Measurements from ENCODE around the gene TIMP2.
"Not testable (repeated sequence)": the region's sequence is repeated elsewhere in the genome, so short reads cannot be mapped to it uniquely, and the experiment has no call there.

TIMP2 gene

GRCh38 chr17:78904371-78904770, 20.8 kb downstream of the TIMP2 start:
- DNase-seq (ENCODE audit: low spot score): no peak

DNA sequence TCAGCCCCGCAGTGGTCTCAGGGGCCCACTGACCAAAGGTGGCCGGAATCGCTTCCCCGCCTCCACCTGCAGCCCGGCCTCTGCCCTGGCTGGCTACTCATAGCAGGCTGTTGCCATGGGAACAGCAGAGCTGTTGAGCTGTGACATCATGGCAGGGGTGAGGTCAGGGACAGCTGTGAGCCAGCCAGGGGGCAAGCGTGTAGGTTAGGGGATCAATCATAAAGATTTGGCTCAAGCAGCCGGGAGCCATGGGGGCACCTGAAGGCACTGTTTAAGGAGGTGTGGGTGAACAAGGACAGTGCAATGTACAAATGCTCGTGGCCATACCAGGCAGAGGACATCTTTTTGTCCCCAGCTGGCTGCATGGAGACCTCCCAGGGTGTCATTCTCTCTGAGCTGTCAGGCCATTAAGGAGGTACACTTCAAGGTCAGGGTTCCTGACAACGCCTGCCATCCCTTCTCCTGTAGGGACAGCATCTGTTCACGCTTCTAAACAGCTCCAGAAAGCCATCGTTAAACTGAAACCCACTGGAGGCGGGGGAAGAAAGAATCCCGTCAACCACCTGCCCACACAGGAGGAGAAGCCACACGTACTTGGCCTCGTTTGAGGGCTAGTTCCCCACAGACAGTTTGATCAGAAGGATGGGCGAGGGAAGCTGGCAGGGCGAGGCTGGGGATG, 21.9 kb downstream of the TIMP2 start, which contains the start of gene CEP295NL:
Gene CEP295NL (minus strand): TSS at position 101 of the 679 bp plus-strand sequence. CDS start 1,373 bp downstream, outside the sequence.
- no peak for DNase-seq (ENCODE audit: low spot score)

GRCh38 chr17:78902231-78902630, 23.0 kb downstream of the TIMP2 start:
- not testable (repeated sequence) for DNase-seq (ENCODE audit: low spot score)

DNA sequence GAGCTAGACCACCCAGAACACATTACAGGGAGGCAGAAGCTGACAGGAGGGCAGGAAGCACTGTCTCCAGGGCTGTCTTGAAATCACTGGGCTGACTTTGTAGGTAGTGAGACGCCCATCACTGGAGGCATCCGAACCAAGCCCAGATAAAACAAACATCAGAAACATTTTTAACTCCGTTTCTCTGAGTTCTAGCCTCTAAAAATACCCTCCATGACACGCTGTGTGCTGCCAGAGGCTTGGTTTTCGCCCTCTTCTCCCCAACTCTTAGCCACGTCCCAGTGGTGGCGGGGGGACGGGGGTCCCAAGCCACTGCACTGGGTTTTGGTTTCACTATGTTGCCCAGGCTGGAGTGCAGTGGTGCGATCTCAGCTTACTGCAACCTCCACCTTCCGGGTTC, 23.4 kb downstream of the TIMP2 start:
- no peak for DNase-seq (ENCODE audit: low spot score)

DNA sequence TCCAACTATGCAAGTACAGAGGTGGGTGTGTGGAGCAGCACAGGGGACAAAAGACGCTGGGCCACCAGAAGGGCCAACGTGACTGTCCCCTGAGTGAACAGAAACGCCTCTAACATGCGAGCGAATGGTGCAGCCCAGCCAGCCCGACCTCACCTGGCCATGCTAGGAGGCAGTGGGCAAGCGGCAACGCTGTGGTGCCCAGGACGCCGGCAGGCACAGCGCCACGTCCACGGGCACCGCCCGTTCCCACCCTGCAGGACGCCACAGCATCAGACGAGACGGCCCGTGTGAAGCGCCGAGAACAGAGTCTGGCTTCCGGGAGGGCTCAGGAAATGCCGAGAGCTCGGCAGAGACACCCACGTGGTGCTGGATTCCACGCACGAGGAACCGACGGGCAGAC, 24.4 kb downstream of the TIMP2 start:
- DNase-seq (ENCODE audit: low spot score): no peak

GRCh38 chr17:78899361-78900260, 25.6 kb downstream of the TIMP2 start:
- DNase-seq (ENCODE audit: low spot score): no peak

GRCh38 chr17:78898947-78899346, 26.2 kb downstream of the TIMP2 start:
- DNase-seq (ENCODE audit: low spot score): no peak

DNA sequence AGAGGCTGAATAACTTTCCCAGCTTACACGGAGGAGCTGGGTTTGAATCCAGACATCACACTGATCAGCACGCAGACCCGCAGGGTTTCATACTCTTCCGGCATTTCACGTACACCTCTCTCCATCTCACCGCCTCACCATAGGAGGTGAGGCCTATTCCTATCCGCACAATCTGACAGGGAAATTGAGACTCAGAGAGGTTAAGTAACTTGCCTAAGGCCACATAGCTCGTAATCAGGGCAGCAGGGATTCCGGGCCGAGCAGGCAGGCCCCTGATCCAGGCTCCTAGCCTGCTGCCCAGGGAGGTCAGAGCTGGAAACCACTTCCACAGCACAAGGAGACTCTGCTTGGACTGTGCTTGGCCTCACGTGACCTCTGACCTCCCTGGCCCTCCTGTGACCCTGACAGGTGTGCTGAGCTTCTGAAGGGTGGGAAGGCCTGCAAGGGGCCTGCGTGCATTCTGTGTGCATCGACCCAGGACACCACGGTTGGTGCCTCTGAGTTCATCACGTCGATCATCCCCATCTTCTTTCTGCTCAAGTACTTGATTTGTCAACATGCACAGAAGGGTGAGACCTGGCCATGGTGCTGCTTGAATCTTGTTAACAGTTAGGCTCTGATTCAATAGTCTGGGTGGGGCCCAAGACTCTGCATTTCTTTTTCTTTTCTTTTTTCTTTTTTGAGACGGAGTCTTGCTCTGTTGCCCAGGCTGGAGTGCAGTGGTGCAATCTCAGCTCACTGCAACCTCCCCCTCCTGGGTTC, 26.9 kb downstream of the TIMP2 start:
- no peak for DNase-seq (ENCODE audit: low spot score)

DNA sequence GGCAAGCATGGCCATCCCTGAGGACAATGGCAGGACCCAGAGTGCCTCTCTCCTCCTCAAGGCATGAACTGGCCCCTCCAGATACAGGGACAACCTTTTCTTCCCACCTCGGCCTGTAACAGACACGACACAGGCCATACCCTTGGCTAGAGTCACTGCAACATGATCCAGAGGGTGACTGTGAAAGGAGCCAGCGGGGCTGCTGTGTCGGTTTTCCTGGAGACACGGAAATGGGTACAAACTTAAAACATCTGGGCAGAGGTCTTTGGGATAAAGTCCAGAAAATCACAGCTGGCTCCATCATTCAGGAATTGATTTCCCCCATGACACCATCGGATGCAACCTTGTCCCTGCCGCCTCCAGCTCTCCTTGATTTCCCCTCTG, 27.5 kb downstream of the TIMP2 start:
- no peak for DNase-seq (ENCODE audit: low spot score)

- no peak for DNase-seq (ENCODE audit: low spot score)
Measured at GRCh38 chr17:78896834-78897663, 28.1 kb downstream of the TIMP2 start.

DNA sequence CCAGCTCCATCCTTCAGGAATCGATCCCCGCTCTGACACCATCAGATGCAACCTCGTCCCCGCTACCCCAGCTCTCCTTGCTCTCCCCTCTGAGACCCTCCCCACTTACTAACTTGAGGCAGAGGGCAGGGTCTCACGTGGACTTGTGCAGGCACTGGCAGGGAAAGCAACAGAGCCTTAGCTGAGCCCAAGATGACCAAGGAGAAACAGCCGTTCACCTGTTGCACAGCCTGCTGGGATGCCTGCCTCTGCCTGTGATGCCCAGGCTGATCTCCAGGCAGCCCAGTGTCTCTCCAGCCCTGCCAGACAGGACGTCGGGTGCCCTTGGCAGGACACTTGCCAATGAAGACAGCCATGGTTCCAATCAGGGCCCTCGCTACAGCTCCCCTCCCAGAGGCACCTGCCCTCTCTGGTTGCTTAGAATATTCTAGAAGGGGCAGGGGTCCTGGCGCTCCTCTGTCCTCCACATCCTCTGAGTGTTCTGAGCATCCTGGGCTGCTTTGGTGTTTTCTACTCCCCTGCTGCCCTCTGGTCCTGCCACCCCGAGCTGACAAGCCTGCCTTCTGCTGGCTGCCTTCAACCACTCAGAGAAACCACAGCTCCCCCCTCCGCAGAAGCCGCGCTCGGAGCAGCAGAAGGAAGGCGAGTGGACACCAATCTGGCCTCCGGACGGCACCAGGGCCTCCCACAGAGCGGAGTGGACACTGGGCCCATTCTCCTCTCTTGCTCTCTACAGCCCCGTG, 28.9 kb downstream of the TIMP2 start:
- DNase-seq (ENCODE audit: low spot score): no peak

DNA sequence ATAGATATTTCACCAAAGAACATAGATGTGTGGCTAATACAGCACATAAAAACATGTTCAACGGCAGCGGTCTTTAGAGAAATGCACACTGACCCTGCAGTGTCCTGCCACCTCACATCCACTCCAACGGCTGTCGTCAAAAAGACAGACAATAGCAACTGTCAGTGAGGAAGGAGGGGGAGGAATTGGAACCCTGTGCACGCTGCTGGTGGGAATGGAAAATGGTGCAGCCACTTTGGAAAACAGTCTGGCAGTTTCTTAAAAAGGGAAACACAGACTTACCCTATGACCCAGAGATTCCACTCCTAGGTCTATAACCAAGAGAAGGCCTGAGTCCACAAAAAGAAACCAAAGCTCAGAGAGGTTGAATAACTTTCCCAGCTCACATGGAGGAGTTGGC, 29.9 kb downstream of the TIMP2 start:
- no peak for DNase-seq (ENCODE audit: low spot score)

DNA sequence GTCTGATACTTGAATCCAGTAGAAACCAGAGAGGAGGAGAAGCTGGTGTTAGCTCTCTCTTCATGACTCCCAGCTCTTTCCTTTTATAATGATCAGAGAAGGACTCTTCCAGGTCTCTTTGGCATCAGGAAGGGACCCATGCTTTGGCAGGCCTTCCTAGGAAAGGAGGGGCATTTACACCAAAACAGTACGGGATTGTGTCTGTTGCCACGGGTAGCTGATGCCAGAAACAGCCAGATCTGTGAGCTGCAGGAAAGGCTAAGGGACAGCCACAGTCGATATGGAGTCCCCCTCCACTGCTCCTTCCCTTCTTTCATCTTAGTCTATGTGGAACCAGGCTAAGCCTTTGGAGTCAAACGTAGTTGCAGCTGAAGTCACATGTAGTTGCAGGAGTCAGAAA, 31.5 kb downstream of the TIMP2 start:
- DNase-seq (ENCODE audit: low spot score): no peak

- DNase-seq (ENCODE audit: low spot score): no peak
Measured at GRCh38 chr17:78892936-78893379, 32.2 kb downstream of the TIMP2 start.

GRCh38 chr17:78892520-78892919, 32.7 kb downstream of the TIMP2 start:
- DNase-seq (ENCODE audit: low spot score): no peak

DNA sequence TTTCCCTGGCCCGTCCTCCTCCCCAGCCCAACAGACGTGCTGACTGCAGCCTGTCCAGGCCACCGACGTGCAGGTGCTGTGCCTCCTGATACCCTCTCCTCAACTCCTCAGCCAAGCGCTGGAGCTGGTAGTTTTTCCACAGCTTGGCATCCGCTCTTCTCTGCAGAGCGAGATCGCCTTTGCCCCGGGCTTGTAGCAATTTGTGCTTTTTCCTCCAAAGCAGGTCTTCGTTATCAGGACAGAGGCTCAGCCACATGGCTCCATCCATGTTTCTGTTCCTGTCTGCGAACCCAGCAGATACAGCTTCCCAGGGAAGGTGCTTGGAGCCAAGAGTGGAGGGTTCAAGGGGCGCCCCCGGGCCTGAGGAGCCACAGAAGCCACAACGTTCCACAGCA, 33.1 kb downstream of the TIMP2 start:
- DNase-seq (ENCODE audit: low spot score): no peak

DNA sequence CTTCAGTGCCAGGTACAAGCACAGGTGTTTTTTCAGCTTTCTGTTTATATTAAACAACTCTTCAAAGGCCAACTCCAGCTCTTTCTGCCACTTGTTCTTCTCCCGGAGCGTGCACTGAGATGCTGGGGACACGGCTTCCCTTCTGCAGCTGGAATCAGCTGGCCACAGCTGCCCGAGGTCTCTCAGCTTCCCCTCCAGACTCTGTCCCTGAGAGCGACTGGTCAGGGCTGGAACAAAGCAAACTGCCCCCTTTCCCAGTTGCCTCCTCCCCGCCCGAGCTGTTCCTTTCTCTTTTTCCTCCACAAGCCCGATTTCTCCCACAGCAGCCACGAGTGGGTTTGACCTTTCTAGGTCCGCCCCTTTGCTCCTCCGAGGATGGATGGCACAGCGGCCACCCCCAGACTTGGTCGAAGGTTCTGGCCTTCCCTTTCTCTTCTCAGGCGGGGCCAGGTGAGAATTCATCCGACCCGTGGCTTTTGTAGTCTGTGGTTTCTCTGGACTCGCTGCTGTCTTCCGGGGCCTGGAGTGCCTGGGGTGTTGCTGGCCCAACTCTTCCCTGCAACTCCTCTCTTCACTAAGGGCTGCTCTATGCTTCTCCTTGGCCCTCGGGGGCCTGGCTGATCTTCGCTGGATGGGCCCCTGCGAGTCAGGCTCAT, 33.7 kb downstream of the TIMP2 start:
- DNase-seq (ENCODE audit: low spot score): no peak

- DNase-seq (ENCODE audit: low spot score): no peak
Measured at GRCh38 chr17:78890498-78890897, 34.7 kb downstream of the TIMP2 start.

GRCh38 chr17:78890096-78890495, 35.1 kb downstream of the TIMP2 start:
- DNase-seq (ENCODE audit: low spot score): not testable (repeated sequence)

- DNase-seq (ENCODE audit: low spot score): no peak
Measured at GRCh38 chr17:78889531-78889930, 35.7 kb downstream of the TIMP2 start.

Measured in hematopoietic multipotent progenitor cell treated with erythropoietin and hydrocortisone succinate and interleukin-3 and kit ligand, for 15 days (in vitro differentiated cells).